HepG2 (cell line): ENCODE data around the gene MYCBPAP. TPM values are rescaled to one million over a fixed set of nuclear protein-coding genes. Genes with fewer than 3 reads are reported as not detected.
A peak's percentile ranks its signal among the peaks of the same experiment; 100 is the strongest.

ENCODE experiments used
- ARID2 ChIP-seq: sonication (generic); formaldehyde crosslinking; IDR thresholded peaks from 2 replicates; pipeline ENCODE4 v1.8.1; 2022; ENCODE audit warnings: mild to moderate bottlenecking, missing genetic modification reagents, borderline replicate concordance
- DPF2 ChIP-seq: sonication (generic); formaldehyde crosslinking; IDR thresholded peaks from 2 replicates; pipeline ENCODE4 v1.4.0; 2020; ENCODE audit warnings: mild to moderate bottlenecking, low read depth, missing genetic modification reagents, borderline replicate concordance
- HNF4G ChIP-seq, 2 experiments: sonication (generic) in 1 of 2; formaldehyde crosslinking in 1 of 2; IDR thresholded peaks; 2 replicates each; pipeline versions ENCODE4 v1.4.0 to v1.6.1; 2011 to 2020; ENCODE audit warnings: borderline replicate concordance in 2 of 2, low read depth in 2 of 2, mild to moderate bottlenecking in 2 of 2, low read length in 1 of 2, missing genetic modification reagents in 1 of 2, moderate library complexity in 1 of 2
- JARID2 ChIP-seq: sonication (generic); formaldehyde crosslinking; IDR thresholded peaks from 2 replicates; pipeline ENCODE4 v1.8.1; 2023; ENCODE audit warnings: missing genetic modification reagents, inconsistent platforms; ENCODE audit not compliant: insufficient replicate concordance
- MXD4 ChIP-seq: IDR thresholded peaks from 2 replicates; pipeline ENCODE4 v1.6.1; 2016; ENCODE audit warnings: mild to moderate bottlenecking, missing biosample characterization, missing genetic modification reagents
- NFE2L2 ChIP-seq: fragments of 150-350 bp; IDR thresholded peaks from 2 replicates; pipeline ENCODE4 v1.6.1; 2014; ENCODE audit warnings: low read length
- PHF8 ChIP-seq: sonication (generic); formaldehyde crosslinking; IDR thresholded peaks from 2 replicates; pipeline ENCODE4 v1.5.0; 2020; ENCODE audit warnings: missing genetic modification reagents
- REXO4 ChIP-seq: sonication (generic); formaldehyde crosslinking; IDR thresholded peaks from 2 replicates; pipeline ENCODE4 v1.8.0; 2022; ENCODE audit warnings: missing genetic modification reagents, mild to moderate bottlenecking, borderline replicate concordance
- SP1 ChIP-seq, 2 experiments: fragments of 450-650 bp in 1 of 2; sonication (generic) in 1 of 2; formaldehyde crosslinking in 1 of 2; IDR thresholded peaks; 2 replicates each; pipeline versions ENCODE4 v1.4.0 to v1.6.1; 2016 to 2020; ENCODE audit warnings: missing genetic modification reagents in 1 of 2
- SSRP1 ChIP-seq: IDR thresholded peaks from 2 replicates; pipeline ENCODE4 v1.6.1; 2016; ENCODE audit warnings: control low read depth
- ZBTB3 ChIP-seq: sonication (generic); formaldehyde crosslinking; IDR thresholded peaks from 2 replicates; pipeline ENCODE4 v1.4.0; 2020; ENCODE audit warnings: low read depth, mild to moderate bottlenecking, moderate library complexity, missing genetic modification reagents, borderline replicate concordance
- ZFYVE20 ChIP-seq: sonication (generic); formaldehyde crosslinking; IDR thresholded peaks from 2 replicates; pipeline ENCODE4 v1.8.0; 2023; ENCODE audit warnings: low read depth, mild to moderate bottlenecking, moderate library complexity, missing genetic modification reagents, borderline replicate concordance
- ZNF160 ChIP-seq: sonication (generic); formaldehyde crosslinking; IDR thresholded peaks from 2 replicates; pipeline ENCODE4 v1.8.0; 2022; ENCODE audit warnings: mild to moderate bottlenecking, inconsistent platforms, missing genetic modification reagents
- ZNF225 ChIP-seq: sonication (generic); formaldehyde crosslinking; IDR thresholded peaks from 2 replicates; pipeline ENCODE4 v1.4.0; 2020; ENCODE audit warnings: mild to moderate bottlenecking, missing genetic modification reagents
- ZNF274 ChIP-seq: sonication (generic); formaldehyde crosslinking; IDR thresholded peaks from 2 replicates; pipeline ENCODE4 v1.5.1; 2020; ENCODE audit warnings: mild to moderate bottlenecking, missing genetic modification reagents
- ZNF292 ChIP-seq: sonication (generic); formaldehyde crosslinking; IDR thresholded peaks from 2 replicates; pipeline ENCODE4 v1.8.1; 2022; ENCODE audit warnings: mild to moderate bottlenecking, low read depth, missing genetic modification reagents, borderline replicate concordance
- ZNF569 ChIP-seq: sonication (generic); formaldehyde crosslinking; IDR thresholded peaks from 2 replicates; pipeline ENCODE4 v1.5.0; 2020; ENCODE audit warnings: mild to moderate bottlenecking, missing genetic modification reagents, moderate library complexity, borderline replicate concordance
- polyA plus RNA-seq, 8 experiments: library from polyadenylated mRNA; depleted of rRNA in 3 of 8; stranded (reverse) in 7 of 8; unstranded in 1 of 8; fragments of >200 nt; fragmentation: Illumina TruSeq in 4 of 8; extraction: Trizol in 4 of 8; gene quantifications; 2 replicates each; pipeline versions ENCODE4 v1.2.1 to v1.2.3, GENCODE V29; 2011 to 2016; ENCODE audit warnings: low read depth in 4 of 8, missing spikeins in 1 of 8, mixed read lengths in 1 of 8; ENCODE audit not compliant: insufficient read depth in 1 of 8
- total RNA-seq, 5 experiments: library from RNA; depleted of rRNA; stranded (reverse); fragments of >200 nt; fragmentation: Illumina TruSeq; extraction: Trizol; gene quantifications; 2 replicates each; pipeline ENCODE4 v1.2.3, GENCODE V29; 2016; ENCODE audit warnings: low read depth in 1 of 5
- TF ChIP-seq, protein P1 (sequence below): sonication (generic); formaldehyde crosslinking; IDR thresholded peaks from 2 replicates; pipeline ENCODE4 v1.8.0; 2022; ENCODE audit warnings: mild to moderate bottlenecking, missing genetic modification reagents, borderline replicate concordance
- TF ChIP-seq, protein P2 (sequence below): sonication (generic); formaldehyde crosslinking; conservative IDR thresholded peaks from 2 replicates; pipeline ENCODE4 v1.4.0; 2020; ENCODE audit warnings: missing genetic modification reagents

Gene MYCBPAP
- total and polyA plus RNA-seq, 2 of the 13 experiments (the other 11 are each of a cell fraction or from before 2014, with no cell fraction given) = 0.22 to 0.24 TPM

DNA sequence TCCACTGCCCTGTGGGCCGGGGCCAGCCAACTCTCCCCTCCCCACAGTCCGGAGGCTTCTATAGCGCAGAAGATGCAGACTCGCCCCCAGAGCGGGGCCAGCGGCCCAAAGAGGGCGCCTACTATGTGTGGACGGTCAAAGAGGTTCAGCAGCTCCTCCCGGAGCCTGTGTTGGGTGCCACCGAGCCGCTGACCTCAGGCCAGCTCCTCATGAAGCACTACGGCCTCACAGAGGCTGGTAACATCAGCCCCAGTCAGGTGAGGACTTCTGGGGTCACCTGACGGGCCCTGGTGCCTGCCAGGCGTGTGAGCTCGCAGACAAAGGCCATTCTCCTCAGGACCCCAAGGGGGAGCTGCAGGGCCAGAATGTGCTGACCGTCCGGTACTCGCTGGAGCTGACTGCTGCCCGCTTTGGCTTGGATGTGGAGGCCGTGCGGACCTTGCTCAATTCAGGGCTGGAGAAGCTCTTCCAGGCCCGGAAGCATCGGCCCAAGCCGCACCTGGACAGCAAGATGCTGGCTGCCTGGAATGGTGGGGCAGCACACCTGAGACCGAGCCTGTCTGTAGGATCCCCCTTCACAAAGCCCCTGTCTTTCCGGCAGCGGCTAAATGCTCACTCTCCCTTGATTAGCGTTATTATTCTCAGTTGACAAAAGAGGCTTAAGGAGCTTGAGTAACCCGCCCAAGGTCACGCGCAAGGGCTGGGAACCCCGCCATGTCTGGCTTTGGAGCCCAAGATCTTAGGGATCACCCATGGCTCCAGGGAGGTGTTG, 42.6 kb downstream of the MYCBPAP start (continued):
- TF ChIP-seq ZBTB3 (CRISPR knock-in tag) = no peak
- TF ChIP-seq PHF8 (CRISPR knock-in tag) = 0 out of 2 replicates have a peak, but pooled peaks have one; percentile 29
- no peak for TF ChIP-seq JARID2 (CRISPR knock-in tag)
- peak; percentile 70; the same call in 1 of the 2 replicates for TF ChIP-seq SSRP1 (CRISPR knock-in tag)
- TF ChIP-seq ZFYVE20 (CRISPR knock-in tag) = no peak
- TF ChIP-seq, protein P1, sequence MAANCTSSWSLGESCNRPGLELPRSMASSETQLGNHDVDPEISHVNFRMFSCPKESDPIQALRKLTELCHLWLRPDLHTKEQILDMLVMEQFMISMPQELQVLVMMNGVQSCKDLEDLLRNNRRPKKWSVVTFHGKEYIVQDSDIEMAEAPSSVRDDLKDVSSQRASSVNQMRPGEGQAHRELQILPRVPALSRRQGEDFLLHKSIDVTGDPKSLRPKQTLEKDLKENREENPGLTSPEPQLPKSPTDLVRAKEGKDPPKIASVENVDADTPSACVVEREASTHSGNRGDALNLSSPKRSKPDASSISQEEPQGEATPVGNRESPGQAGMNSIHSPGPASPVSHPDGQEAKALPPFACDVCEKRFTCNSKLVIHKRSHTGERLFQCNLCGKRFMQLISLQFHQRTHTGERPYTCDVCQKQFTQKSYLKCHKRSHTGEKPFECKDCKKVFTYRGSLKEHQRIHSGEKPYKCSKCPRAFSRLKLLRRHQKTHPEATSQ = no peak
- TF ChIP-seq ZNF274 (CRISPR knock-in tag) = peak; percentile 39; the same call in 1 of the 2 replicates
- TF ChIP-seq HNF4G (IDR thresholded peaks at IDR 0.05; ENCODE audit: borderline replicate concordance, low read depth, low read length) = no peak
- TF ChIP-seq HNF4G (CRISPR knock-in tag; IDR thresholded peaks at IDR 0.05; ENCODE audit: borderline replicate concordance, low read depth) = no peak
- peak; percentile 61; the same call in 1 of the 2 replicates for TF ChIP-seq ZNF160
- TF ChIP-seq ZNF225 (CRISPR knock-in tag) = no peak
- no peak for TF ChIP-seq REXO4 (CRISPR knock-in tag)
- no peak for TF ChIP-seq NFE2L2
- TF ChIP-seq DPF2 (CRISPR knock-in tag) = no peak
- 0 out of 2 replicates have a peak, but pooled peaks have one; percentile 40 for TF ChIP-seq MXD4 (CRISPR knock-in tag)
- no peak for TF ChIP-seq SP1 (IDR thresholded peaks at IDR 0.05)
- peak; percentile 52; the same call in 1 of the 2 replicates for TF ChIP-seq SP1 (CRISPR knock-in tag; IDR thresholded peaks at IDR 0.05)
- no peak for TF ChIP-seq ARID2 (CRISPR knock-in tag)
- TF ChIP-seq, protein P2, sequence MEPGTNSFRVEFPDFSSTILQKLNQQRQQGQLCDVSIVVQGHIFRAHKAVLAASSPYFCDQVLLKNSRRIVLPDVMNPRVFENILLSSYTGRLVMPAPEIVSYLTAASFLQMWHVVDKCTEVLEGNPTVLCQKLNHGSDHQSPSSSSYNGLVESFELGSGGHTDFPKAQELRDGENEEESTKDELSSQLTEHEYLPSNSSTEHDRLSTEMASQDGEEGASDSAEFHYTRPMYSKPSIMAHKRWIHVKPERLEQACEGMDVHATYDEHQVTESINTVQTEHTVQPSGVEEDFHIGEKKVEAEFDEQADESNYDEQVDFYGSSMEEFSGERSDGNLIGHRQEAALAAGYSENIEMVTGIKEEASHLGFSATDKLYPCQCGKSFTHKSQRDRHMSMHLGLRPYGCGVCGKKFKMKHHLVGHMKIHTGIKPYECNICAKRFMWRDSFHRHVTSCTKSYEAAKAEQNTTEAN (CRISPR knock-in tag) = no peak
- TF ChIP-seq ZNF292 (CRISPR knock-in tag) = no peak
- TF ChIP-seq ZNF569 (CRISPR knock-in tag) = no peak
